Stimulated activated CD8-positive, alpha-beta memory T cell treated with anti-CD3 and anti-CD28 coated beads, Interleukin-12 subunit alpha, Interleukin-12 subunit beta, amount 100 ng/mL, for 24 hours (primary cell): ENCODE results near the gene CAMK1D.

Experiments
- DNase-seq: peaks from one replicate; pipeline ENCODE4 v3.0.0-alpha.2; 2020; ENCODE audit errors: extremely low read depth

The CAMK1D gene

GRCh38 chr10:12650538-12651298 is 301.4 kb downstream of the CAMK1D start:
- DNase-seq = no peak

GRCh38 chr10:12655940-12656339 is 306.6 kb downstream of the CAMK1D start:
- DNase-seq = no peak

GRCh38 chr10:12656518-12657142 is 307.3 kb downstream of the CAMK1D start:
- no peak for DNase-seq

- DNase-seq = no peak
Observed at GRCh38 chr10:12657489-12657888, 308.1 kb downstream of the CAMK1D start.

- DNase-seq = no peak
Observed at GRCh38 chr10:12658526-12658925, 309.2 kb downstream of the CAMK1D start.

GRCh38 chr10:12659706-12660105 is 310.4 kb downstream of the CAMK1D start:
- no peak for DNase-seq

GRCh38 chr10:12660812-12661211 is 311.5 kb downstream of the CAMK1D start:
- no peak for DNase-seq

GRCh38 chr10:12661671-12662070 is 312.3 kb downstream of the CAMK1D start:
- no peak for DNase-seq

GRCh38 chr10:12663863-12664262 is 314.5 kb downstream of the CAMK1D start:
- no peak for DNase-seq

GRCh38 chr10:12665501-12665900 is 316.2 kb downstream of the CAMK1D start:
- no peak for DNase-seq

GRCh38 chr10:12667052-12667451 is 317.7 kb downstream of the CAMK1D start:
- no peak for DNase-seq

GRCh38 chr10:12668634-12669033 is 319.3 kb downstream of the CAMK1D start:
- DNase-seq = no peak

GRCh38 chr10:12670004-12670403 is 320.7 kb downstream of the CAMK1D start:
- no peak for DNase-seq

- DNase-seq = no peak
Observed at GRCh38 chr10:12675186-12675585, 325.8 kb downstream of the CAMK1D start.

GRCh38 chr10:12679636-12680035 is 330.3 kb downstream of the CAMK1D start:
- no peak for DNase-seq

GRCh38 chr10:12681252-12681651 is 331.9 kb downstream of the CAMK1D start:
- no peak for DNase-seq

GRCh38 chr10:12684784-12685183 is 335.4 kb downstream of the CAMK1D start:
- DNase-seq = no peak

- DNase-seq = no peak
Observed at GRCh38 chr10:12685261-12686058, 336.1 kb downstream of the CAMK1D start.

GRCh38 chr10:12687996-12688395 is 338.6 kb downstream of the CAMK1D start:
- no peak for DNase-seq

- no peak for DNase-seq
Observed at GRCh38 chr10:12689893-12690292, 340.5 kb downstream of the CAMK1D start.

GRCh38 chr10:12690525-12691126 is 341.3 kb downstream of the CAMK1D start:
- DNase-seq = no peak

GRCh38 chr10:12691596-12691995 is 342.2 kb downstream of the CAMK1D start:
- DNase-seq = no peak
